ENCODE measurements around the gene GALNT2.

GALNT2 gene

DNA sequence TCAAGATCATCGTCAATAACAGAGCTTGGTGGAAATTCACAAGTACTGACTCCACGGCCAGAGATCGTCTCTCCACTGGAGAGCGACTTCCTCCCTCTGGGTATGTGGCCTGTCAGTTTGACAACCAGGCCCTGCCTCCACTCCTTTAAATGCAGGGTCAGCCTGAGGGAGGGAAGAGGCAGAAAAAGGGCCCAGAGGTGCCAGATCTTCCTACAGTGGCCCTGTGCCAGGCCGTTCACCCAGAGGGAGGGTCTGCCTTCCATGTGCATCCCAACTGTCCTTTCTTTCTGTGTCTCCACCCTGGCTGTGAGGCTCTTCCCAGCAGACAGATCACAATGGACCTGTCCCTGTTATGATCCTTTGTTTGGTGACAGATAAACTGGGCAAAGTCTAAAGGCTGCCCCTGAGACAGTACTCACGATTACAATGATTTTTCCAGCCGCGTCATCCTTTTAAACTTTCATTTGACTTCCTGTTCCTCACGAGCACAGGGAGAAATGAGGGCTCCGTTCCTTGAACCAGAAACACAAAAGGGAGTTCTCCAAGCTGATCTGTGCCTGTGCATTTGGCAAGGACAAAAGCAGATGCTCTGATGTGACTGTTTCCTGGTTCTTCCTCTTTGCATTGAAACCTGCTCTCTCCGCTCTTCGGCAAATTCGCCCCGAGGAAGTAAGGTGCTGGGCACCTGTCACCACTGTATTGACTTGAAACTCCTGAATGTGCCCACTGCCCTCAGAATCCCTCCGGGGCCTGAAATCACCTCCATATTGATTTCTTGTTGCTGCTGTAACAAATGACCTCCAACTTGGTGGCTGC, 232.4 kb downstream of the GALNT2 start:
- no peaks in the 10 kb centered on the region for H3K36me3 ChIP-seq (ENCODE audit: control insufficient read depth, insufficient read depth, low read length)
- no peak overlapping the region for H3K9ac ChIP-seq (ENCODE audit: low read depth, low read length)
- no peak overlapping the region for H3K4me3 ChIP-seq (ENCODE audit: low read depth, low read length)
- no peaks in the 10 kb centered on the region for H3K9me3 ChIP-seq (ENCODE audit: control insufficient read depth, insufficient read depth, low read length)
- H3K27ac ChIP-seq (ENCODE audit: low read depth, low read length), result no peak overlapping the region
- no peaks in the 10 kb centered on the region for H3K27me3 ChIP-seq (ENCODE audit: control insufficient read depth, insufficient read depth, low read length)
- no peaks in the 10 kb centered on the region for H3K4me1 ChIP-seq (ENCODE audit: control insufficient read depth, insufficient read depth, low read length)

DNA sequence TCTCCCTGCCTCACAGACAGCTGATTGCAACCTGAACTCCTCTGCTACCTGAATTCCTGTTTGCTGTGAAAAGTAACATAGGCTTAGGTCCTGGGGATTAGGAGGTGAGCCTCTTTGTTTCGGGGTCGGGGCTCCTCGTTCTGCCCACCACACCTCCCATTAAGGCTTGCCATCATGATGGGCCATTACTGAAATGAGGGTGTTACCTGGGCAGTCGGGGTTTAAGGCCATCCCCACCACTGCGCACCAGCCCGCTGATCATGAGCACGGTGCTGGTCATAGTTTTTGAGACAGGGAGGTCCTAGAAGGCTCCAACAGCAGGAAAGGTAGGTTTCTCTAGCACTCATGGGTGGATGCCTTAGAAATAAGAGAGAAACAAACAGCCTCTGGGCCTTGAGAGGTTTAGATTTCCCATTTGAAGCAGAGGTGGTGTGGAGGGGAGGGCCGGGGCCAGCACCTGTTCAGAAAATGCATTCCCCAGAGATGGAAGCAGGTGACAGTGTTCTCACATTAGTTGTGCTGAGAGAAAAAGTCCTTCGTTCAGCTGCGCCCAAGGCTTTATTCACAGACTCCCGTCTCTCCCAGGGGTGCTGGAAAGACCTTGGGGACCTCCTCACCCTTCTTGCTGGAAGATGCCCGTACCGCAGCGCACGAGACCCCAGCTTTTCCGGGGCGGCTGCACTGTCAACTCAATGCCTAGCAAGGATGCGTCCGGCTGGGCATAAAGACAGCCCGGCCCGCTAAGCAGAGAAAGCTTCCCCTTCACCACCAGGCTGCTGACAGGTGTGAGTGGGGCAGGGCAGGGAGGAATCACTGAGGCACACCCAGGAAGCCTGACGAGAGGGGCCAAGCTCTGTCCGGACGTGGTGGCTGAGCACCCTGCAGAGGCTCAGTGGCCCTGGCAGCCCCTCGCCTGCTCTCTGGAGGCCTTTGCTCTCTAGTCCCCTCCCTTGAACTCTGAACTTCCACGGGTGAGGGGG, 233.6 kb downstream of the GALNT2 start:
- H3K27ac ChIP-seq (ENCODE audit: low read depth, low read length), result no peak overlapping the region
- no peak overlapping the region for H3K4me3 ChIP-seq (ENCODE audit: low read depth, low read length)
- H3K4me1 ChIP-seq (ENCODE audit: control insufficient read depth, insufficient read depth, low read length), result no peaks in the 10 kb centered on the region
- H3K9me3 ChIP-seq (ENCODE audit: control insufficient read depth, insufficient read depth, low read length), result no peaks in the 10 kb centered on the region
- no peaks in the 10 kb centered on the region for H3K36me3 ChIP-seq (ENCODE audit: control insufficient read depth, insufficient read depth, low read length)
- H3K9ac ChIP-seq (ENCODE audit: low read depth, low read length), result no peak overlapping the region
- no peaks in the 10 kb centered on the region for H3K27me3 ChIP-seq (ENCODE audit: control insufficient read depth, insufficient read depth, low read length)

DNA sequence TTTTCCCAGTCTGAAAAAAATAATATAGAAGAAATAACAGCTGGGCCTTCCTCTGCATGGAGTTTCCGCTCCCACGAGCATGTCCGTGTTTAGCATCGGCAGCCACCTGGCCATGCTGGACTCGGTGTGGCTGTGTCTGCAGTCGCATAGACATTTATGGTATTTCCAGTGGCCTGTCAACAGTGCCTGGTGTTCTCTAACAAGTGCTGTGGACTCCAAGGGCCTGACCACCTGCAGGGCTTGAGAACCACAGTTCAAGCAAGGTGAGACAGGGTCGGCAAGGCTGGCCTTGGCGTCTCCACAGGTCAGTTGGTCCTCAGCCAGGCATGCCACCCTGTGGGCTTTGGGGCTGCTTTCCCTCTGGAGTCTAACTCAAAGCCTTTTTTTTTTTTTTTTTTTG, 234.3 kb downstream of the GALNT2 start:
- Histone ChIP-seq H3K9ac (ENCODE audit: low read depth, low read length) (no peak overlapping the region), H3K4me1 (ENCODE audit: control insufficient read depth, insufficient read depth, low read length) (no peaks in the 10 kb centered on the region), H3K36me3 (ENCODE audit: control insufficient read depth, insufficient read depth, low read length) (no peaks in the 10 kb centered on the region), H3K27ac (ENCODE audit: low read depth, low read length) (no peak overlapping the region), H3K27me3 (ENCODE audit: control insufficient read depth, insufficient read depth, low read length) (no peaks in the 10 kb centered on the region), H3K9me3 (ENCODE audit: control insufficient read depth, insufficient read depth, low read length) (no peaks in the 10 kb centered on the region), H3K4me3 (ENCODE audit: low read depth, low read length) (no peak overlapping the region)

DNA sequence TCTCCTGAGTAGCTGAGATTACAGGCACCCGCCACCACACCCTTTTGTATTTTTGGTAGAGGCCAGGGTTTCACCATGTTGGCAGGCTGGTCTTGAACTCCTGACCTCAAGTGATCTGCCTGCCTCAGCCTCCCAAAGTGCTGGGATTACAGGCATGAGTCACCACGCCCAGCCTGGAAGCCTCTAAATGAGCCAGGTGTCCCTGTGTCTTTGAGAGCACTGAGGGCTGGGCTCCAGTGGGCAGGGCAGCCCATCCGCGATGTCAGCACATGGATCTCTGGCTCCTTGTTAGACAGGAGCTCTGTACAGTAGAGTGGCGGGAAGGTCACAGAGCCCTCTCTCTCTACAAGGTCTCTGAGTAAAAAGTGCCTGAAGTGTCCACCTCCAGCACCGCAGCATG, 234.8 kb downstream of the GALNT2 start:
- no peaks in the 10 kb centered on the region for H3K9me3 ChIP-seq (ENCODE audit: control insufficient read depth, insufficient read depth, low read length)
- no peak overlapping the region for H3K4me3 ChIP-seq (ENCODE audit: low read depth, low read length)
- H3K36me3 ChIP-seq (ENCODE audit: control insufficient read depth, insufficient read depth, low read length), result no peaks in the 10 kb centered on the region
- H3K27me3 ChIP-seq (ENCODE audit: control insufficient read depth, insufficient read depth, low read length), result no peaks in the 10 kb centered on the region
- no peaks in the 10 kb centered on the region for H3K4me1 ChIP-seq (ENCODE audit: control insufficient read depth, insufficient read depth, low read length)
- H3K27ac ChIP-seq (ENCODE audit: low read depth, low read length), result no peak overlapping the region
- H3K9ac ChIP-seq (ENCODE audit: low read depth, low read length), result no peak overlapping the region

DNA sequence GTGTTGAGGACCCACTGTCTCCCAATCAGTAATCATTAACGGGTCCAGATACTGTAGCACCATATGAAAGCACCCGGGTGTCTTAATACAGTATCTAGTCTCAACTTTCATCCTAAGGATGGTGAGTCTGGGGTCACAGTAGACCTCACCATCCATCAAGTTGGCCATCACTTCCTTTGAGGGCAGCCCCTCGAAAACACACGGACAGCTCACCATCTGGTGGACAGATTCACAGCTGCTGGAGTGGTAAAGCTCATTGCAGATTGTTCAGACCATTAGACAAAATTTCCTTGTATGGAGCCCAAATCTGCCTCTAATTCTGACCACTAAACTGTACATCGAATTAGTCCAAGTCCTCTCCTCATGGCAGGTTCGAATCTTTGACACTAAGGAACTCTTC, 236.0 kb downstream of the GALNT2 start:
- Histone ChIP-seq H3K9ac (ENCODE audit: low read depth, low read length) (no peak overlapping the region), H3K27me3 (ENCODE audit: control insufficient read depth, insufficient read depth, low read length) (no peaks in the 10 kb centered on the region), H3K27ac (ENCODE audit: low read depth, low read length) (no peak overlapping the region), H3K36me3 (ENCODE audit: control insufficient read depth, insufficient read depth, low read length) (no peaks in the 10 kb centered on the region), H3K4me3 (ENCODE audit: low read depth, low read length) (no peak overlapping the region), H3K9me3 (ENCODE audit: control insufficient read depth, insufficient read depth, low read length) (no peaks in the 10 kb centered on the region), H3K4me1 (ENCODE audit: control insufficient read depth, insufficient read depth, low read length) (no peaks in the 10 kb centered on the region; the same call in 1 of the 2 replicates)

DNA sequence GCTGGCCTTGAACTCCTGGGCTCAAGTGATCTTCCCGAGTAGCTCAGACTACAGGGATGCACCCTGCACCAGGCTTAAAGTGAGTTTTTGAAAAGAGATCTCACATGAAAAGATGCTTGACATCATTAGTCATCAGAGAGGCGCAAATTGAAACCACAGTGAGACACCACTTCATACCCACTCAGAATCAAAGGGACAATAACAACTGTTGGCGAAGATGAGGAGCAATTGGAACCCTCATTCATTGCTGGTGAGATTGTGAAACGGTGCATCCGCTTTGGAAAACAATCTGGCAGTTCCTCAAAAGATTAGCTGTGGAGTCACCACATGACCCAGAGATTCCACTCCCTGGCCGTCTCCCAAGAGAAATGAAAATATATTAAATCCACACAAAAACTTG, 236.8 kb downstream of the GALNT2 start:
- Histone ChIP-seq H3K4me1 (ENCODE audit: control insufficient read depth, insufficient read depth, low read length) (no peaks in the 10 kb centered on the region; the same call in 1 of the 2 replicates), H3K27ac (ENCODE audit: low read depth, low read length) (no peak overlapping the region), H3K4me3 (ENCODE audit: low read depth, low read length) (no peak overlapping the region), H3K27me3 (ENCODE audit: control insufficient read depth, insufficient read depth, low read length) (no peaks in the 10 kb centered on the region), H3K36me3 (ENCODE audit: control insufficient read depth, insufficient read depth, low read length) (no peaks in the 10 kb centered on the region), H3K9me3 (ENCODE audit: control insufficient read depth, insufficient read depth, low read length) (no peaks in the 10 kb centered on the region), H3K9ac (ENCODE audit: low read depth, low read length) (no peak overlapping the region)

DNA sequence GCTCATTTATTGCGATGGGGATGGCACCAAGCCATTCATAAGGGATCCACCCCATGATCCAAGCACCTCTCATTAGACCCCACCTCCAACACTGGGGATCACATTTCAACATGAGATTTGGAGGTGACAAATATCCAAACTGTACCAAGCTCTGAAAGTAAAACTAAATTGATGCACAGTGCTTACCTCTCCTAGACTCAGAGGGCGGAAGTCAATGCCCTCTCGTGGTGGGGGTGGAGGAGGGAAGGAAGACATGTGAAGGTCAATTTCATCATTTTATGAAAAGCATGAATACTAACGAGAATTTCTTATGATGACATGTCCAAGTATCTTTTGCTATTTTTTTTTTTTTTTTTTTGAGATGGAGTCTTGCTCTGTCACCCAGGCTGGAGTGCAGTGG, 239.1 kb downstream of the GALNT2 start:
- Histone ChIP-seq H3K36me3 (ENCODE audit: control insufficient read depth, insufficient read depth, low read length) (no peaks in the 10 kb centered on the region), H3K4me3 (ENCODE audit: low read depth, low read length) (no peak overlapping the region), H3K4me1 (ENCODE audit: control insufficient read depth, insufficient read depth, low read length) (no peaks in the 10 kb centered on the region; the same call in 1 of the 2 replicates), H3K9ac (ENCODE audit: low read depth, low read length) (no peak overlapping the region), H3K9me3 (ENCODE audit: control insufficient read depth, insufficient read depth, low read length) (no peaks in the 10 kb centered on the region), H3K27me3 (ENCODE audit: control insufficient read depth, insufficient read depth, low read length) (no peaks in the 10 kb centered on the region), H3K27ac (ENCODE audit: low read depth, low read length) (no peak overlapping the region)

DNA sequence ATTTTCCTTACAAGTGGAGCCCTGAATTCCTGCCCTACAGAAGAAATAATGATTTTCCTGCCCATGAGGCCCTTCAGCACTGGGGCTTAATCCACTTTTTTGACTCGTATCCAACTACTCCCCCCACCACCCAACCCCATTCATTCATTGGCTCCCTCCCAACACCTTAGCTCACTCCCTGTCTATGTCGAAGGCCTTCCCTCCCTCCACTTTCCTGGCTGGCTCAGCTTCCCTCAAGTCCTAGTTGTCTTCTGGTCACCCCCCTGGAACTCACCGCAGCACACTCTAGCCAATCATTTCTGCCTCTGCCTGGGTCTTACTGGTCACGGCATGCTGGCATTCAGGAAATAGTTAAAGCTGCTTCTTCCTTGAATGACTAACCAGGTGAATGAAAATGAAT, 240.2 kb downstream of the GALNT2 start:
- Histone ChIP-seq H3K9me3 (ENCODE audit: control insufficient read depth, insufficient read depth, low read length) (no peaks in the 10 kb centered on the region), H3K27ac (ENCODE audit: low read depth, low read length) (no peak overlapping the region), H3K9ac (ENCODE audit: low read depth, low read length) (no peak overlapping the region), H3K27me3 (ENCODE audit: control insufficient read depth, insufficient read depth, low read length) (no peaks in the 10 kb centered on the region), H3K36me3 (ENCODE audit: control insufficient read depth, insufficient read depth, low read length) (no peaks in the 10 kb centered on the region), H3K4me1 (ENCODE audit: control insufficient read depth, insufficient read depth, low read length) (no peaks in the 10 kb centered on the region; the same call in 1 of the 2 replicates), H3K4me3 (ENCODE audit: low read depth, low read length) (no peak overlapping the region)

DNA sequence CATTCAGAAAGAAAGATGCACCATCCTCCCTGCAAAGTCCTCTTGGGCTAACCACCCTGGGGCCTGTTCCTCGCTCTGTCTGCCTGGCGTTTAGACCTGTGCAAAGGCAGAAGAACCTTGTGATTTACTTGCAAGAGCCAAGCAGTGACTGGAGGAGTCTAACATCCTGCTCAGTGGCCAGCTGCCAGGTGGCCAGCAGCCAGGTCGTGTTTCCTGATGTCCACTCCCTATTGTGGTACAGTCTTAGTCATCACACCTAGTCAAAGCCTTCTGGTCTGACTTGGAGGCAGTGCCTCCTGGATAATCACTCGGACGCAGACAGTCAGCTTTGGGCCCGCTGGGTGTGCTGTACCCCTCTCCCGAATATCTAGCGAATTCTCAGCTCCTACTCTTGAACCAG, 241.0 kb downstream of the GALNT2 start:
- H3K27ac ChIP-seq (ENCODE audit: low read depth, low read length), result no peak overlapping the region
- H3K9me3 ChIP-seq (ENCODE audit: control insufficient read depth, insufficient read depth, low read length), result no peaks in the 10 kb centered on the region
- no peaks in the 10 kb centered on the region for H3K27me3 ChIP-seq (ENCODE audit: control insufficient read depth, insufficient read depth, low read length)
- H3K4me3 ChIP-seq (ENCODE audit: low read depth, low read length), result no peak overlapping the region
- no peaks in the 10 kb centered on the region; the same call in 1 of the 2 replicates for H3K4me1 ChIP-seq (ENCODE audit: control insufficient read depth, insufficient read depth, low read length)
- H3K36me3 ChIP-seq (ENCODE audit: control insufficient read depth, insufficient read depth, low read length), result no peaks in the 10 kb centered on the region
- no peak overlapping the region for H3K9ac ChIP-seq (ENCODE audit: low read depth, low read length)

DNA sequence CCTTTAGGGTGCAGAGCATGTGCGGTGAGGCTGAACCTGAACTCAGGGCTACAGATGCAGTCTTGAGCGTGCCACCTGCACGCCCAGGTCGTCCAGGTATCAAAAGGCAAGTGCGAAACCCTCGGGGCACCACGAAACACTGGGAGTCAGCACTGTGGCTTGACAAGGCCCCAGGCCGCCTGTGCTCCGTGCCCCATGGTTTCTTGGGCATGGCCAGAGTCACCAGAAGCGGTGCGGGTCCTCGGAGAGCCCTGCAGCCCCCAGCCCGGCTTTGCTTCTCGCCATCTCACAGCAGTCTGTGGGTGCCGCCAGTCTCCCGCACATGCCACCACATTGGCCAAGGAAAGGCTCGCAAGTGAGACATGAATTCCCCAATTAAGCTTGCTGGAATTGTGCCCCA, 241.8 kb downstream of the GALNT2 start:
- no peak overlapping the region for H3K9ac ChIP-seq (ENCODE audit: low read depth, low read length)
- H3K27ac ChIP-seq (ENCODE audit: low read depth, low read length), result no peak overlapping the region
- no peak overlapping the region for H3K4me3 ChIP-seq (ENCODE audit: low read depth, low read length)
- no peaks in the 10 kb centered on the region for H3K36me3 ChIP-seq (ENCODE audit: control insufficient read depth, insufficient read depth, low read length)
- H3K4me1 ChIP-seq (ENCODE audit: control insufficient read depth, insufficient read depth, low read length), result no peaks in the 10 kb centered on the region; the same call in 1 of the 2 replicates
- no peaks in the 10 kb centered on the region for H3K9me3 ChIP-seq (ENCODE audit: control insufficient read depth, insufficient read depth, low read length)
- no peaks in the 10 kb centered on the region for H3K27me3 ChIP-seq (ENCODE audit: control insufficient read depth, insufficient read depth, low read length)
